HG03378 (cell line): ENCODE measurements around the gene ABHD17C.
"Not testable (repeated sequence)": the region's sequence is repeated elsewhere in the genome, so short reads cannot be mapped to it uniquely, and the experiment has no call there.

ENCODE experiments used
- ATAC-seq: cut with Tn5 transposase; IDR thresholded peaks from one replicate; pipeline ENCODE4 v1.9.1; 2021; ENCODE audit warnings: mild to moderate bottlenecking, moderate library complexity; ENCODE audit not compliant: unreplicated experiment

Gene ABHD17C

GRCh38 chr15:80761754-80762153, 66.6 kb downstream of the ABHD17C start:
- no peak for ATAC-seq

GRCh38 chr15:80763235-80763634, 68.1 kb downstream of the ABHD17C start:
- ATAC-seq, result not testable (repeated sequence)

- ATAC-seq, result no peak
These were observed 69.4 kb downstream of the ABHD17C start for GRCh38 chr15:80764535-80764934.

GRCh38 chr15:80766275-80766674, 71.2 kb downstream of the ABHD17C start:
- ATAC-seq, result no peak

GRCh38 chr15:80768158-80768557, 73.0 kb downstream of the ABHD17C start:
- no peak for ATAC-seq

GRCh38 chr15:80769153-80769828, 74.2 kb downstream of the ABHD17C start:
- ATAC-seq, result no peak

GRCh38 chr15:80769829-80770705, 75.0 kb downstream of the ABHD17C start:
- ATAC-seq, result no peak

GRCh38 chr15:80773122-80773551, 78.0 kb downstream of the ABHD17C start:
- ATAC-seq, result no peak

- no peak for ATAC-seq
These were observed 78.8 kb downstream of the ABHD17C start for GRCh38 chr15:80773792-80774352.

- no peak for ATAC-seq
These were observed 79.4 kb downstream of the ABHD17C start for GRCh38 chr15:80774486-80774885.

- no peak for ATAC-seq
These were observed 80.2 kb downstream of the ABHD17C start for GRCh38 chr15:80775338-80775737.

- no peak for ATAC-seq
These were observed 81.4 kb downstream of the ABHD17C start for GRCh38 chr15:80776420-80777045.

- no peak for ATAC-seq
These were observed 82.0 kb downstream of the ABHD17C start for GRCh38 chr15:80777137-80777536.

- no peak for ATAC-seq
These were observed 82.9 kb downstream of the ABHD17C start for GRCh38 chr15:80777826-80778620.

- no peak for ATAC-seq
These were observed 83.5 kb downstream of the ABHD17C start for GRCh38 chr15:80778621-80778963.

GRCh38 chr15:80778964-80779657, 84.0 kb downstream of the ABHD17C start, which contains the start of gene CEMIP:
Gene CEMIP (plus strand): TSS chr15:80779370. CDS start chr15:80873880, 94,510 bp downstream.
- no peak for ATAC-seq

- no peak for ATAC-seq
These were observed 84.7 kb downstream of the ABHD17C start for GRCh38 chr15:80779658-80780415.

- ATAC-seq, result no peak
These were observed 85.5 kb downstream of the ABHD17C start for GRCh38 chr15:80780416-80781221.
